Measurements from ENCODE around the gene WDFY1. TPM values are rescaled to one million over a fixed set of nuclear protein-coding genes. Genes with fewer than 3 reads are reported as not detected.

The WDFY1 gene
- total RNA-seq, 1 experiment from 2014 or later: 66.0 TPM

DNA sequence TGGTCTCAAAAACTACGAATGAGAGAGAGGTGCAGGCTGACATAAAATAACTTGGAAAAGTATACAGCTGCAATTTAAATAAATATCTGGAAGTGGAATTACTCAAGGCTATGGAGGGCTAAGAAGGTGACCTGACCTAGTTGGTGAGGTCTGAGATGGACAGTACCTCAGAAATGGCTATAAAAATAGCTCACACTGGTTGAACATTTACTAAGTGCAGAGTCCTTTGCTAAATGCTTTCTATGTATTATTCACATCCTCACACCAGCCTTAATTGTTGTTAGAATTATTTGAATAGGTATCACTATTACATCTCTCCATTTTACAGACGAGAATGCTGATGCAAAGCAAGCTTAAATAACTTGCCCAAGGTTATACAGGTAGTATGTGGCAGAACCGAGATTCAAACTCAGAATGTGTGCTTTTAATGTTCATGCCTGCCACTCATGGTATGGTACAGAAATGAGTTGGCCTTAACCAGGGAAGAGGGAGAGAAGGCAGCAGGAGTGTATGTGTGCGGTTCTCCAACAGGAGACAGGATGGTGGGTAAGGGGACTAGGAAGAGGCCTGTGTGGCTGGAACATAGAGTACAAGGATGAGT, 49.5 kb upstream of the WDFY1 start (continued):
- TF ChIP-seq IRF2 (CRISPR knock-in tag; IDR thresholded peaks at IDR 0.05; ENCODE audit: borderline replicate concordance, low read depth) (no peak), ESRRA (CRISPR knock-in tag; IDR thresholded peaks at IDR 0.05; ENCODE audit: borderline replicate concordance) (no peak), FOXK1 (CRISPR knock-in tag; IDR thresholded peaks at IDR 0.05) (no peak), ZNF416 (CRISPR knock-in tag; IDR thresholded peaks at IDR 0.05) (no peak), KAT7 (CRISPR knock-in tag; IDR thresholded peaks at IDR 0.05; ENCODE audit: borderline replicate concordance) (no peak), ZNF121 (CRISPR knock-in tag; IDR thresholded peaks at IDR 0.05) (no peak), JAZF1 (CRISPR knock-in tag; IDR thresholded peaks at IDR 0.05) (no peak), SMAD4 (CRISPR knock-in tag; IDR thresholded peaks at IDR 0.05) (no peak)
- TF ChIP-seq, protein P1, sequence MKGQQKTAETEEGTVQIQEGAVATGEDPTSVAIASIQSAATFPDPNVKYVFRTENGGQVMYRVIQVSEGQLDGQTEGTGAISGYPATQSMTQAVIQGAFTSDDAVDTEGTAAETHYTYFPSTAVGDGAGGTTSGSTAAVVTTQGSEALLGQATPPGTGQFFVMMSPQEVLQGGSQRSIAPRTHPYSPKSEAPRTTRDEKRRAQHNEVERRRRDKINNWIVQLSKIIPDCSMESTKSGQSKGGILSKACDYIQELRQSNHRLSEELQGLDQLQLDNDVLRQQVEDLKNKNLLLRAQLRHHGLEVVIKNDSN (CRISPR knock-in tag; IDR thresholded peaks at IDR 0.05): no peak
- TF ChIP-seq, protein P2, sequence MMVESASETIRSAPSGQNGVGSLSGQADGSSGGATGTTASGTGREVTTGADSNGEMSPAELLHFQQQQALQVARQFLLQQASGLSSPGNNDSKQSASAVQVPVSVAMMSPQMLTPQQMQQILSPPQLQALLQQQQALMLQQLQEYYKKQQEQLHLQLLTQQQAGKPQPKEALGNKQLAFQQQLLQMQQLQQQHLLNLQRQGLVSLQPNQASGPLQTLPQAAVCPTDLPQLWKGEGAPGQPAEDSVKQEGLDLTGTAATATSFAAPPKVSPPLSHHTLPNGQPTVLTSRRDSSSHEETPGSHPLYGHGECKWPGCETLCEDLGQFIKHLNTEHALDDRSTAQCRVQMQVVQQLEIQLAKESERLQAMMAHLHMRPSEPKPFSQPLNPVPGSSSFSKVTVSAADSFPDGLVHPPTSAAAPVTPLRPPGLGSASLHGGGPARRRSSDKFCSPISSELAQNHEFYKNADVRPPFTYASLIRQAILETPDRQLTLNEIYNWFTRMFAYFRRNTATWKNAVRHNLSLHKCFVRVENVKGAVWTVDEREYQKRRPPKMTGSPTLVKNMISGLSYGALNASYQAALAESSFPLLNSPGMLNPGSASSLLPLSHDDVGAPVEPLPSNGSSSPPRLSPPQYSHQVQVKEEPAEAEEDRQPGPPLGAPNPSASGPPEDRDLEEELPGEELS (CRISPR knock-in tag; IDR thresholded peaks at IDR 0.05): no peak

DNA sequence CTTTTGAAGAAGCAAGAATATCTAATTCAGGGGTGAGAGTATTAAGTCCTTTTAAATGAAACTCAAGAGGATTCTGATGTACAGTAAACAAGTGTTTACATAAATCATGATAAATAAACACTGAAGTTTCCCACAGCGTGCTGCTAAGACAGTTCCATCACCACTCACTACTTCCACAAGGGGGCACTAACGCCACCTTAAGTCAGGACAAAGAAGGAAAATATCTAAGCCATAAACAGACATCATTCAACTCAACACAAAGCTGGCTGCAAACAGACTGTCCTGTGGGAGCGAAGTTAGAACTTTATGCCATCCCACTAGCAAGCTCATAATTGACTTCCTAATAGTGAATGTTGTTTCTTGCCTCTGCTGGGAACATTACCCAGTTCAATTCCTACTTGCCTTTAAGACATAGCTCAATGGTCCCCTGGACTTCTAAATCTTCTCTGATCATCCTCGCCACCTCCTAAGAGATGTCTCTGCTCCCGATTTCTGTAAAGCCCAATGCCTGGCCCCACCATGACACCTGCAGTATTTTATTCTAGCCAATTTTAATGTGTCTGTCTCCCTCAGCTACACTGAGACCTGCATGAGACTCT, 48.6 kb upstream of the WDFY1 start:
- no peaks in the 10 kb centered on the region for H3K9me3 Mint-ChIP-seq
- H3K27ac Mint-ChIP-seq: no peak overlapping the region
- peaks cover 7% of the 10 kb centered on the region for H3K36me3 Mint-ChIP-seq
- H3K4me1 Mint-ChIP-seq: peaks cover 8% of the 10 kb centered on the region
- H3K4me3 Mint-ChIP-seq: no peak overlapping the region
- no peaks in the 10 kb centered on the region for H3K27me3 Mint-ChIP-seq (ENCODE audit: low read depth)
- ATAC-seq (peak; percentile 64), DNase-seq (ENCODE audit: low spot score) (peak; percentile 64)
- CTCF ChIA-PET: interaction anchor here (0.5 to 4.5 kb wide), 29 partner anchors 9 to 583 kb away, joined by 3 to 72 read pairs (median 4); partner anchors contain the start of gene SERPINE2
- POLR2A ChIA-PET: no interaction called here
- no peak for TF ChIP-seq SP1 (CRISPR knock-in tag; conservative IDR thresholded peaks at IDR 0.05)
- TF ChIP-seq, protein P3, sequence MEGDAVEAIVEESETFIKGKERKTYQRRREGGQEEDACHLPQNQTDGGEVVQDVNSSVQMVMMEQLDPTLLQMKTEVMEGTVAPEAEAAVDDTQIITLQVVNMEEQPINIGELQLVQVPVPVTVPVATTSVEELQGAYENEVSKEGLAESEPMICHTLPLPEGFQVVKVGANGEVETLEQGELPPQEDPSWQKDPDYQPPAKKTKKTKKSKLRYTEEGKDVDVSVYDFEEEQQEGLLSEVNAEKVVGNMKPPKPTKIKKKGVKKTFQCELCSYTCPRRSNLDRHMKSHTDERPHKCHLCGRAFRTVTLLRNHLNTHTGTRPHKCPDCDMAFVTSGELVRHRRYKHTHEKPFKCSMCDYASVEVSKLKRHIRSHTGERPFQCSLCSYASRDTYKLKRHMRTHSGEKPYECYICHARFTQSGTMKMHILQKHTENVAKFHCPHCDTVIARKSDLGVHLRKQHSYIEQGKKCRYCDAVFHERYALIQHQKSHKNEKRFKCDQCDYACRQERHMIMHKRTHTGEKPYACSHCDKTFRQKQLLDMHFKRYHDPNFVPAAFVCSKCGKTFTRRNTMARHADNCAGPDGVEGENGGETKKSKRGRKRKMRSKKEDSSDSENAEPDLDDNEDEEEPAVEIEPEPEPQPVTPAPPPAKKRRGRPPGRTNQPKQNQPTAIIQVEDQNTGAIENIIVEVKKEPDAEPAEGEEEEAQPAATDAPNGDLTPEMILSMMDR (IDR thresholded peaks at IDR 0.05): peak; percentile 72

DNA sequence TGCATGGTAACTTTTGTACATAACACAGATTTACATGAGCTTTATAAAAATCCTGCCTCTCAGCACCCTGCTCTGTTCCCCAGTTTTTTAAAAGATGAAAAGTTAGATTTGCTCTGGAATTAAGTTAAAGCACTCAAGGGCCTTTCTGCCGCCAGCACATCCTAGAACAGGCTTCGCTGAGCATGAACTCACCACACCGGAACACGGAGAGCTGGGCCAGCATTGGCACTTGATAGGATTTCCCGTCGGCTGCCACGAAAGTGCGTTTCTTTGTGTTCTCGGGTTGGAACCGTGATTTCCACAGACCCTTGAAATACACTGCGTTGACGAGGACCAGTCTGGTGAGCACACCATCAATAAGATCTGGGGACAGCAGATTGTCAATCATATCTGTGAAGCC, 46.5 kb upstream of the WDFY1 start:
- Mint-ChIP-seq H3K36me3 (no peaks in the 10 kb centered on the region), H3K4me3 (no peak overlapping the region), H3K27ac (no peak overlapping the region), H3K27me3 (ENCODE audit: low read depth) (no peaks in the 10 kb centered on the region), H3K9me3 (no peaks in the 10 kb centered on the region), H3K4me1 (peaks cover 8% of the 10 kb centered on the region)
- DNase-seq (ENCODE audit: low spot score) (no peak), ATAC-seq (no peak)
- CTCF ChIA-PET: interaction anchor here (1.0 to 4.5 kb wide), 5 partner anchors 19 to 292 kb away, joined by 4 to 72 read pairs (median 27); no protein-coding TSS in a partner anchor
- POLR2A ChIA-PET: no interaction called here
- no peak for TF ChIP-seq PRRX2 (CRISPR knock-in tag; IDR thresholded peaks at IDR 0.05)
- no peak for TF ChIP-seq ZNF232 (CRISPR knock-in tag; IDR thresholded peaks at IDR 0.05)
- no peak for TF ChIP-seq JAZF1 (CRISPR knock-in tag; IDR thresholded peaks at IDR 0.05)
- TF ChIP-seq, protein P4, sequence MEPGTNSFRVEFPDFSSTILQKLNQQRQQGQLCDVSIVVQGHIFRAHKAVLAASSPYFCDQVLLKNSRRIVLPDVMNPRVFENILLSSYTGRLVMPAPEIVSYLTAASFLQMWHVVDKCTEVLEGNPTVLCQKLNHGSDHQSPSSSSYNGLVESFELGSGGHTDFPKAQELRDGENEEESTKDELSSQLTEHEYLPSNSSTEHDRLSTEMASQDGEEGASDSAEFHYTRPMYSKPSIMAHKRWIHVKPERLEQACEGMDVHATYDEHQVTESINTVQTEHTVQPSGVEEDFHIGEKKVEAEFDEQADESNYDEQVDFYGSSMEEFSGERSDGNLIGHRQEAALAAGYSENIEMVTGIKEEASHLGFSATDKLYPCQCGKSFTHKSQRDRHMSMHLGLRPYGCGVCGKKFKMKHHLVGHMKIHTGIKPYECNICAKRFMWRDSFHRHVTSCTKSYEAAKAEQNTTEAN (CRISPR knock-in tag; IDR thresholded peaks at IDR 0.05): no peak
- TF ChIP-seq FOXJ3 (CRISPR knock-in tag; IDR thresholded peaks at IDR 0.05; ENCODE audit: borderline replicate concordance): no peak
- no peak for TF ChIP-seq TEAD4 (CRISPR knock-in tag; IDR thresholded peaks at IDR 0.05)
- TF ChIP-seq KAT7 (CRISPR knock-in tag; IDR thresholded peaks at IDR 0.05; ENCODE audit: borderline replicate concordance): no peak
- TF ChIP-seq SMAD4 (CRISPR knock-in tag; IDR thresholded peaks at IDR 0.05): no peak
- no peak for TF ChIP-seq JUN (CRISPR knock-in tag; IDR thresholded peaks at IDR 0.05)
- TF ChIP-seq SP1 (CRISPR knock-in tag; conservative IDR thresholded peaks at IDR 0.05): no peak
- TF ChIP-seq OVOL2 (CRISPR knock-in tag; IDR thresholded peaks at IDR 0.05; ENCODE audit: borderline replicate concordance): no peak
- TF ChIP-seq FOXK1 (CRISPR knock-in tag; IDR thresholded peaks at IDR 0.05): no peak
- no peak for TF ChIP-seq ELF4 (CRISPR knock-in tag; IDR thresholded peaks at IDR 0.05; ENCODE audit: low read depth)
- TF ChIP-seq, protein P5, sequence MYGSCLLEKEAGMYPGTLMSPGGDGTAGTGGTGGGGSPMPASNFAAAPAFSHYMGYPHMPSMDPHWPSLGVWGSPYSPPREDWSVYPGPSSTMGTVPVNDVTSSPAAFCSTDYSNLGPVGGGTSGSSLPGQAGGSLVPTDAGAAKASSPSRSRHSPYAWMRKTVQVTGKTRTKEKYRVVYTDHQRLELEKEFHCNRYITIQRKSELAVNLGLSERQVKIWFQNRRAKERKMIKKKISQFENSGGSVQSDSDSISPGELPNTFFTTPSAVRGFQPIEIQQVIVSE (CRISPR knock-in tag; IDR thresholded peaks at IDR 0.05; ENCODE audit: borderline replicate concordance): no peak
